Peyer's patch (tissue), 4 donors: ENCODE data around the gene ZNF343.

Source experiments
- CTCF ChIP-seq, 6 experiments: fragments of 450-650 bp in 4 of 6; fragments of 200-600 bp in 2 of 6; sonication (generic) in 1 of 6; IDR thresholded peaks; one replicate each; pipeline ENCODE4 v1.5.1; 2017 to 2019; ENCODE audit warnings: antibody characterized with exemption in 6 of 6, mild to moderate bottlenecking in 3 of 6, moderate library complexity in 1 of 6
- POLR2A ChIP-seq, 2 donors: fragments of 450-650 bp; IDR thresholded peaks; one replicate each; pipeline ENCODE4 v1.5.1; 2017; ENCODE audit warnings: antibody characterized with exemption in 2 of 2, mild to moderate bottlenecking in 2 of 2, moderate library complexity in 2 of 2

GRCh38 chr20:2446845-2447244, 61.9 kb downstream of the ZNF343 start:
- no peak for TF ChIP-seq CTCF (IDR thresholded peaks at IDR 0.05)
- TF ChIP-seq POLR2A (IDR thresholded peaks at IDR 0.05), result no peak
